Neuronal stem cell (in vitro differentiated cells): ENCODE data around the gene DHRS1.

Experiments
- DNase-seq: peaks from one replicate; pipeline ENCODE4 v3.0.0-alpha.2; 2013; ENCODE audit warnings: low spot score
- H2AFZ ChIP-seq: one replicate; pipeline ENCODE4 v1.6.1; 2013; ENCODE audit warnings: mild to moderate bottlenecking, low read length, inconsistent platforms
- H2AK5ac ChIP-seq: 2 replicates; pipeline ENCODE4 v1.6.1; 2013; ENCODE audit warnings: low read depth, mild to moderate bottlenecking, inconsistent platforms, low read length, moderate library complexity, mixed read lengths
- H2BK120ac ChIP-seq: 2 replicates; pipeline ENCODE4 v1.6.1; 2013; ENCODE audit warnings: low read depth, mild to moderate bottlenecking, inconsistent platforms, low read length, moderate library complexity, mixed read lengths
- H2BK12ac ChIP-seq: one replicate; pipeline ENCODE4 v1.6.1; 2013; ENCODE audit warnings: low read length, inconsistent platforms
- H2BK15ac ChIP-seq: 2 replicates; pipeline ENCODE4 v1.6.1; 2013; ENCODE audit warnings: mild to moderate bottlenecking, low read length, inconsistent platforms, mixed read lengths
- H2BK5ac ChIP-seq: one replicate; pipeline ENCODE4 v1.6.1; 2013; ENCODE audit warnings: inconsistent platforms, mild to moderate bottlenecking, low read length, moderate library complexity
- H3K14ac ChIP-seq: one replicate; pipeline ENCODE4 v1.6.1; 2013; ENCODE audit warnings: low read length, inconsistent platforms
- H3K18ac ChIP-seq: 2 replicates; pipeline ENCODE4 v1.6.1; 2013; ENCODE audit warnings: low read length, inconsistent platforms
- H3K23ac ChIP-seq: 2 replicates; pipeline ENCODE4 v1.6.1; 2013; ENCODE audit warnings: low read depth, mild to moderate bottlenecking, mixed read lengths, low read length, inconsistent platforms; ENCODE audit not compliant: poor library complexity
- H3K27ac ChIP-seq: replicated peaks from 3 replicates; pipeline ENCODE4 v1.5.1; 2013; ENCODE audit warnings: low read length, inconsistent platforms
- H3K27me3 ChIP-seq, 3 experiments: 2 replicates each; pipeline ENCODE4 v1.6.1; 2013; ENCODE audit warnings: low read length in 3 of 3, mild to moderate bottlenecking in 2 of 3, inconsistent platforms in 1 of 3, low read depth in 1 of 3, mixed read lengths in 1 of 3, moderate library complexity in 1 of 3; ENCODE audit not compliant: control insufficient read depth in 3 of 3, insufficient read depth in 3 of 3
- H3K36me3 ChIP-seq, 2 donors: replicated peaks in 1 of 2; 2 replicates each; pipeline ENCODE4 v1.6.1; 2013; ENCODE audit warnings: low read length in 2 of 2; ENCODE audit not compliant: control insufficient read depth in 2 of 2, insufficient read depth in 2 of 2
- H3K4ac ChIP-seq: 2 replicates; pipeline ENCODE4 v1.6.1; 2013; ENCODE audit warnings: inconsistent platforms, mild to moderate bottlenecking, low read length, moderate library complexity
- H3K4me1 ChIP-seq, 2 donors: 1 replicate in 1 of 2; 2 replicates in 1 of 2; pipeline ENCODE4 v1.6.1; 2013; ENCODE audit warnings: low read length in 2 of 2, low read depth in 1 of 2; ENCODE audit not compliant: control insufficient read depth in 2 of 2, insufficient read depth in 1 of 2
- H3K4me2 ChIP-seq: one replicate; pipeline ENCODE4 v1.6.1; 2013; ENCODE audit warnings: mild to moderate bottlenecking, low read length, inconsistent platforms; ENCODE audit not compliant: insufficient read depth, poor library complexity, severe bottlenecking
- H3K4me3 ChIP-seq, 2 donors: 2 replicates each; pipeline ENCODE4 v1.5.1; 2013; ENCODE audit warnings: low read length in 2 of 2, mild to moderate bottlenecking in 2 of 2, inconsistent platforms in 1 of 2, moderate library complexity in 1 of 2
- H3K79me1 ChIP-seq: one replicate; pipeline ENCODE4 v1.6.1; 2013; ENCODE audit warnings: low read depth, mild to moderate bottlenecking, inconsistent platforms, low read length, moderate library complexity
- H3K9ac ChIP-seq: one replicate; pipeline ENCODE4 v1.6.1; 2013; ENCODE audit warnings: mild to moderate bottlenecking, low read depth, low read length, inconsistent platforms; ENCODE audit not compliant: poor library complexity
- H3K9me3 ChIP-seq, 2 donors: replicated peaks in 1 of 2; 2 replicates each; pipeline versions ENCODE3 to v1.6.1; 2013; ENCODE audit warnings: low read length in 2 of 2, mild to moderate bottlenecking in 2 of 2, inconsistent platforms in 1 of 2, low read depth in 1 of 2, mixed read lengths in 1 of 2, moderate library complexity in 1 of 2; ENCODE audit not compliant: control insufficient read depth in 2 of 2, insufficient read depth in 1 of 2
- H4K8ac ChIP-seq: one replicate; pipeline ENCODE4 v1.6.1; 2013; ENCODE audit warnings: low read depth, mild to moderate bottlenecking, inconsistent platforms, low read length, moderate library complexity
- H4K91ac ChIP-seq: one replicate; pipeline ENCODE4 v1.6.1; 2013; ENCODE audit warnings: low read length, low read depth, mild to moderate bottlenecking, inconsistent platforms; ENCODE audit not compliant: poor library complexity
- WGBS, 2 donors: extraction: QIAGEN DNeasy Blood & Tissue Kit; methylation state at CpG; one replicate each; pipeline ENCODE4 v1.1.7; 2013; ENCODE audit warnings: missing lambda C conversion rate in 2 of 2, mixed read lengths in 1 of 2; ENCODE audit not compliant: insufficient read length in 2 of 2, insufficient replicate concordance in 1 of 2; ENCODE audit errors: extremely low coverage in 2 of 2; 5-methylcytosine and 5-hydroxymethylcytosine counted together

DHRS1 gene

DNA sequence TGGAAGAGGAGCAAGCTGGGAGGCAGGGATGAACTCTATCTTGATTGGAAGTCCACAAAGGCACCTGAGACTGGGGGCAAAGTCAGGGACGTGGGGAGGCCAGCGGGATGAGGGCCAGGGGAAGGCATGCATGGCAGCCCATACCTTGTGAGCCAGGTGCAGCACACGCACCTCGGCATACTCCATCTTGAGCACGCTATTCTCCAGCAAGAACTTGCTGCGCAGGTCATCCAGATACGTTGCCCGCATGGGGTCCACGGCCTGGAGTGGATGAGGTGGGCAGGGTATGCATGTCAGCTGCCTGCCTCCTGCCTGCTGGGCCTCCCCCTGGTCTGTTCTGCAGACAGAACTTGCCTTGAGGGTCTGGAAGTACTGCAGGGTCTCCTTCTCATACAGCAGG lies 32.1 kb downstream of the DHRS1 start:
- Histone ChIP-seq H3K4me2 (no peak overlapping the region), H2AK5ac (no peak overlapping the region), H3K18ac (no peak overlapping the region), H4K91ac (no peak overlapping the region), H3K4ac (no peak overlapping the region), H3K27me3 (no peaks in the 10 kb centered on the region), H3K23ac (no peak overlapping the region), H3K4me3 (peak overlapping the region in 1 of 2 donors; percentile 21), H2AFZ (no peak overlapping the region), H2BK12ac (peak overlapping the region; percentile 91), H3K27ac (no peak overlapping the region), H3K79me1 (no peaks in the 10 kb centered on the region), H3K36me3 (peaks cover 7 to 14% of the 10 kb centered on the region in 2 donors), H2BK5ac (no peak overlapping the region), H4K8ac (no peak overlapping the region), H3K9ac (peak overlapping the region; percentile 30), H3K4me1 (peaks cover 4 to 6% of the 10 kb centered on the region in 2 donors), H3K9me3 (peaks cover 0 to 1% of the 10 kb centered on the region in 2 donors), H3K14ac (no peak overlapping the region), H2BK120ac (no peak overlapping the region), H2BK15ac (no peak overlapping the region)
- no CpG with 5 or more reads among the region's 9 CpGs for WGBS, 2 donors
- no peak for DNase-seq

DNA sequence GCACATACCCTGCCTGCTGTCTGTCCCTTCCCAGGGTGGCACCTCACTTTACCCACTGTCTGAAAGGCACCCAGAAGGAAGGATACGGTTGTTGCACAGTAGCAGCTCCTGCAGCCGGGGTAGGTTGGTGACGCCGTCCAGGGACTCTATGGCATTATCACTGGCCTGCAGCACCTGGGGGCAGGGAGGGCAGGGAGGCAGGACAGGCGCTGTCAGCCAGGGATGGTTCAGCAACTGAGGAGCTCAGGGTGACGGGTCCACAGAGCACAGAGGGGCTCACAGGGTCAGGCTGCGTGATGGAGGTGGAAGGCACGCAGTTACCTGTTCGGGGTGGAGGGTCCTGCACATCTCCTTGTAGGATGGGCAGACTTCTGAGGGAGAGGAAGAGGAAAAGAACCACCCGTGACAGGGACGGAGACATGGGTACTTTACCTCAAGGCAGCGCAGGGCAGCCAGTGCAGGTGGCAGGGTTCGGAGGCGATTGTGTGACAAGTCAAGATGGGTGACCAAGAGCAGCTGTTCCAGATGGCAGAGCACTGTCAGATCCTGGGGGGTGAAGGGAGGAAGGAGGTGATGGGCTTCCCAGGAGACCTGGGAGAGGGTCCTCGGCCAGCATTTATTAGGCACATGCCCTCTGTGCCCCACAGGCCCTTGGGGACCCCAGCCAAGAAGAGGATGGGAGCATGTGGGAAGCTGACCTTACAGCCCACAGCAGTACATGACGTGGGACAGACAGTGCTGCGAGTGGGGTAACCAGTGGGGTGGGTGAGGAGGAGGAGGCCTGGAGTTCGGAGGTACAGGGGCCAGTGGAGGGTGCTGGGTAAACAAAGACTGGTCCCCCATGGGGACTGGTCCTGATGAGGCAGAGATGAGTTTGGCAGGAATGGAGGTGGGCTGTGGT lies 33.0 kb downstream of the DHRS1 start:
- no peak overlapping the region for H3K4me3 ChIP-seq
- H2AK5ac ChIP-seq, result no peak overlapping the region
- peaks cover 0 to 3% of the 10 kb centered on the region in 2 donors for H3K4me1 ChIP-seq
- no peaks in the 10 kb centered on the region for H3K27me3 ChIP-seq
- peak overlapping the region; percentile 19 for H4K8ac ChIP-seq
- H2BK12ac ChIP-seq, result no peak overlapping the region
- H3K14ac ChIP-seq, result no peak overlapping the region
- peak overlapping the region; percentile 67 for H3K9ac ChIP-seq
- no peak overlapping the region for H2BK15ac ChIP-seq
- no peak for DNase-seq
- H3K23ac ChIP-seq, result peak overlapping the region; percentile 10
- no peak overlapping the region for H4K91ac ChIP-seq
- no peak overlapping the region for H2BK5ac ChIP-seq
- H2AFZ ChIP-seq, result no peak overlapping the region
- H3K36me3 ChIP-seq, result peaks cover 7 to 13% of the 10 kb centered on the region in 2 donors
- H3K27ac ChIP-seq, result no peak overlapping the region
- H3K4ac ChIP-seq, result no peak overlapping the region
- no peaks in the 10 kb centered on the region for H3K79me1 ChIP-seq
- no peak overlapping the region for H3K18ac ChIP-seq
- no peak overlapping the region for H3K4me2 ChIP-seq
- no CpG with 5 or more reads among the region's 18 CpGs for WGBS, 2 donors
- H2BK120ac ChIP-seq, result no peak overlapping the region
- H3K9me3 ChIP-seq, result peaks cover 0 to under 1% of the 10 kb centered on the region in 2 donors

- H2BK120ac ChIP-seq, result no peak overlapping the region
- H3K14ac ChIP-seq, result no peak overlapping the region
- H2AK5ac ChIP-seq, result no peak overlapping the region
- no peaks in the 10 kb centered on the region for H3K9me3 ChIP-seq
- H3K27ac ChIP-seq, result no peak overlapping the region
- peak overlapping the region; percentile 30 for H3K9ac ChIP-seq
- peak overlapping the region; percentile 27 for H2BK5ac ChIP-seq
- H3K4ac ChIP-seq, result no peak overlapping the region
- H3K36me3 ChIP-seq, result peaks cover 7 to 13% of the 10 kb centered on the region in 2 donors
- H3K4me1 ChIP-seq, result no peaks in the 10 kb centered on the region
- H4K91ac ChIP-seq, result no peak overlapping the region
- no peaks in the 10 kb centered on the region for H3K27me3 ChIP-seq
- no peak for DNase-seq
- no peak overlapping the region for H3K18ac ChIP-seq
- no peak overlapping the region for H2AFZ ChIP-seq
- no peak overlapping the region for H3K23ac ChIP-seq
- H4K8ac ChIP-seq, result no peak overlapping the region
- WGBS, 2 donors, result no CpG with 5 or more reads among the region's 6 CpGs
- no peaks in the 10 kb centered on the region for H3K79me1 ChIP-seq
- no peak overlapping the region for H3K4me2 ChIP-seq
- no peak overlapping the region for H2BK15ac ChIP-seq
- H3K4me3 ChIP-seq, result no peak overlapping the region
- H2BK12ac ChIP-seq, result no peak overlapping the region
Measured at GRCh38 chr14:24264298-24264697, 35.3 kb downstream of the DHRS1 start.

- H2AFZ ChIP-seq, result no peak overlapping the region
- no CpG with 5 or more reads among the region's 6 CpGs for WGBS, 2 donors
Measured at GRCh38 chr14:24263848-24264247, 35.7 kb downstream of the DHRS1 start.

More at GRCh38 chr14:24263848-24264247, 35.7 kb downstream of the DHRS1 start:
- no peak overlapping the region for H3K18ac ChIP-seq
- no peak overlapping the region for H3K4me3 ChIP-seq
- no peak overlapping the region for H3K27ac ChIP-seq
- H3K27me3 ChIP-seq, result no peaks in the 10 kb centered on the region
- H3K23ac ChIP-seq, result no peak overlapping the region
- no peaks in the 10 kb centered on the region for H3K79me1 ChIP-seq
- H3K4me2 ChIP-seq, result no peak overlapping the region
- no peak overlapping the region for H2AK5ac ChIP-seq
- H2BK5ac ChIP-seq, result peak overlapping the region; percentile 27
- peak overlapping the region; percentile 30 for H3K9ac ChIP-seq
- H4K91ac ChIP-seq, result no peak overlapping the region
- H2BK15ac ChIP-seq, result no peak overlapping the region
- no peak for DNase-seq
- H2BK120ac ChIP-seq, result no peak overlapping the region
- H3K4ac ChIP-seq, result peak overlapping the region; percentile 14
- H3K36me3 ChIP-seq, result peaks cover 7 to 13% of the 10 kb centered on the region in 2 donors
- no peaks in the 10 kb centered on the region for H3K4me1 ChIP-seq
- no peak overlapping the region for H4K8ac ChIP-seq
- no peak overlapping the region for H3K14ac ChIP-seq
- H3K9me3 ChIP-seq, result no peaks in the 10 kb centered on the region
- H2BK12ac ChIP-seq, result no peak overlapping the region
